ENCODE measurements around the gene TIMM8A.

DNA sequence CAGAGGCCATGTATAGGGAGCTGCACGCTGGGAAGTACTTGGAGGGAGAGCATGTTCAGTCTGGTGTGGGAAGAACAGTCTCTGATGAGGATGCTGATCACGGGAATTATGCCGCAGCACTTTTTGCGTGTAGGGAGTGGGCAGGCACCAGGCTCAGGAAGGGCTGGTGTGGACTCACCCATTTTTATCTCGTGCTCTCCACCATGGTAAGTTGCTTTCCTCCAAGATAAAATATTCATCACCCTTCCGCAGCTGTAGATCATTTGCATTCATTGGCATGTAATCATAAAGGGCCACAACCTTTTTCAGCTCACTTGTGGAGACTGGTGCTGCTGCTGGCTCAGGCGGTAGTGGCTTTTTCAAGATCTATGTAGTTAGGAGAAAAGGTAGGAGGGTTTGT is 11.8 kb upstream of the TIMM8A start:
- TF ChIP-seq, protein P1, sequence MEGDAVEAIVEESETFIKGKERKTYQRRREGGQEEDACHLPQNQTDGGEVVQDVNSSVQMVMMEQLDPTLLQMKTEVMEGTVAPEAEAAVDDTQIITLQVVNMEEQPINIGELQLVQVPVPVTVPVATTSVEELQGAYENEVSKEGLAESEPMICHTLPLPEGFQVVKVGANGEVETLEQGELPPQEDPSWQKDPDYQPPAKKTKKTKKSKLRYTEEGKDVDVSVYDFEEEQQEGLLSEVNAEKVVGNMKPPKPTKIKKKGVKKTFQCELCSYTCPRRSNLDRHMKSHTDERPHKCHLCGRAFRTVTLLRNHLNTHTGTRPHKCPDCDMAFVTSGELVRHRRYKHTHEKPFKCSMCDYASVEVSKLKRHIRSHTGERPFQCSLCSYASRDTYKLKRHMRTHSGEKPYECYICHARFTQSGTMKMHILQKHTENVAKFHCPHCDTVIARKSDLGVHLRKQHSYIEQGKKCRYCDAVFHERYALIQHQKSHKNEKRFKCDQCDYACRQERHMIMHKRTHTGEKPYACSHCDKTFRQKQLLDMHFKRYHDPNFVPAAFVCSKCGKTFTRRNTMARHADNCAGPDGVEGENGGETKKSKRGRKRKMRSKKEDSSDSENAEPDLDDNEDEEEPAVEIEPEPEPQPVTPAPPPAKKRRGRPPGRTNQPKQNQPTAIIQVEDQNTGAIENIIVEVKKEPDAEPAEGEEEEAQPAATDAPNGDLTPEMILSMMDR (IDR thresholded peaks at IDR 0.05; ENCODE audit: low read length) = no peak
- no peak for TF ChIP-seq EZH2 (IDR thresholded peaks at IDR 0.05; ENCODE audit: borderline replicate concordance, low read length)
